HG03159 (cell line): ENCODE data around the gene CPEB3.

ENCODE experiments used
- ATAC-seq: cut with Tn5 transposase; IDR thresholded peaks from one replicate; pipeline ENCODE4 v1.9.1; 2021; ENCODE audit warnings: mild to moderate bottlenecking, moderate library complexity; ENCODE audit not compliant: unreplicated experiment

CPEB3 gene

DNA sequence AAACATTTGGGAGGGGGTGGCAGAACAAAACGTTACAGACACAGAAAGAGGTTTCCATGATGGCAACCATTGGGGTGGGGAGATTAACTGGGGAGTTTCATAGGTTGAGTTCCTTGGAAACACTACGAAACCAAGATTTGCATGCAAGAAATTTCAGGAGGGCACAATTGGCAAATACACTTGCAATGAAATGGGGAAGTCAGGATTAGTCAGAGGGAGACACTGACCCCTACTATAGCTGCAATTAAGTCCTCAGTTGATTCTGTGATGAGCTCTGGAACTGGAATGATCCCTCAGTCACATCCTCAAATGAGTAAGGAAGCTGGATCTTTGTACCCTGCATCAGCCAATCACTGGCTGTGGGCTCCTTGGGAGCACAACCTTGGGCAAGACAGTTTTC, 22.1 kb downstream of the CPEB3 start:
- ATAC-seq: no peak

DNA sequence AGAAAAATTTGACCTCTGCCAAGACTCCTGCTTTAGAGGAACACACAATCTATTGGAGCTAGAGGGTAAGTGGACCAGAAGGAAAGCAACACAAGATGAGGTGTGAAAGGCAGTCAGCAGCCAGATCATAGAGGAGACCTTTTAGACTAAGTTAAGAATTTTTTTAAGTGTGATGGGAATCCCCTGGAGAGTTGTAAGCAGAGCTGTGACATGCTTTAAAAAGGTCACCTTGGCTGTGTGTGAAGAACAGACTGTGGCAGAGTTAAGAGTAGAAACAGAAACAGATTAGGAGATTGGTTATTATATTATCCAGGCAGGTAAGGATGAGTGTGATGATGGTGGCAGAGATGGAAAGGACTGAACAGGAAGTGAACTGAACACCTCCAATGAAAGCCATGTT, 23.5 kb downstream of the CPEB3 start:
- no peak for ATAC-seq

DNA sequence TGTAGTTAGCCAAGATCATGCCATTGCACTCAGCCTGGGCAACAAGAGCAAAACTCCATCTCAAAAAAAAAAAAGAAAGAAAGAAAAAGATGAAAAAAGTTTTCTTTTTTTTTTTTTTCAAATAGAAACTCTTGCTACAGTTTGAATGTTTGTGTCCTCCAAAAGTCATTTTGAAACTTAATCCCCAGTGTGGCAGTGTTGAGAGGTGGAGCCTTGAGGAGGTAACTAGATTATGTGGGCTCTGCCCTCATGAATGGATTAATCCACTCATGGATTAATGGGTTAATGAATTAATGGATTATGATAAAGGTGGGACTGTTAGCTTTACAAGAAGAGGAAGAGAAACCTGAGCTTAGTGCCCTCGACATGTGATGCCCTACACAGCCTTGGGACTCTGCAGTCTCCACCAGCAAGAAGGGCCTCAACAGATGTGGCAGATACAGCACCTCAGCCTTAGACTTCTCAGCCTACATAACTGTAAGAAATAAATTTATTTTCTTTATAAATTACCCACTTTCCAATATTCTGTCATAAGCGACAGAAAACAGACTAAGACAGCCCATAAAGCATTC, 25.1 kb downstream of the CPEB3 start:
- ATAC-seq: peak; percentile 57

DNA sequence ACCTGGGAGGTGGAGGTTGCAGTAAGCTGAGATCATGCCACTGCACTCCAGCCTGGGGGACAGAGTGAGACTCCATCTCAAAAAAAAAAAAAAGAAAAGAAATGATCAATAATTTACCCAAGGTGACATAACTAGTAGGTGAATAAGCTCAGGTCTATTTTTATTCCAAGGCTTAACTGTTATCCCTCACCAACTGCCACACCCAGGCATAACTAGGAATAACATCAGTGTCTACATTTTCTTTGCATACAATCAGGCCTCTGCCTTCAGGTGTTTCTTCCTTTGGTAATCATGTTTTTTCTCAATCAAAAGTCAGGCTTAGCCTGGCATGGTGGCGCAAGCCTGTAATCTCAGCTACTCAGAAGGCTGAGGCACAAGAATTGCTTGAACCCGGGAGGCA, 26.6 kb downstream of the CPEB3 start:
- ATAC-seq: no peak

GRCh38 chr10:92263396-92263795, 27.5 kb downstream of the CPEB3 start:
- no peak for ATAC-seq

DNA sequence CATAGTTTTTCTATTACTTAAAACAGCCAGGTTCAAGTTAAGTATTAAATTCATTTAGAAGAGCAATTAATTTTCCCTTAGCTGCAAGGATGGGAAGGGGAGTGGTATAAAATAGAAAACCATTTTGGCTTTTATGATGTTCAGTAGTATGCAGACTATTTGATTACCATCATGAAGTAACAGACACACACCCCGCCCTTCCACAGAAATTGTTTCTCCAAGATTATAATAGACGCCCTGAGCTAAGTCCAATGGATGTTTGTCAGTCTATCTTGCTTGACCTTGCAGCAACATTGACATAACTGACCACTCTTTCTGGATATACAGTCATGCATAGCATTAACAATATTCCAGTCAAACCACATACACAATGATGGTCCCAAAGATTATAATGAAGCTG, 42.3 kb downstream of the CPEB3 start:
- no peak for ATAC-seq

DNA sequence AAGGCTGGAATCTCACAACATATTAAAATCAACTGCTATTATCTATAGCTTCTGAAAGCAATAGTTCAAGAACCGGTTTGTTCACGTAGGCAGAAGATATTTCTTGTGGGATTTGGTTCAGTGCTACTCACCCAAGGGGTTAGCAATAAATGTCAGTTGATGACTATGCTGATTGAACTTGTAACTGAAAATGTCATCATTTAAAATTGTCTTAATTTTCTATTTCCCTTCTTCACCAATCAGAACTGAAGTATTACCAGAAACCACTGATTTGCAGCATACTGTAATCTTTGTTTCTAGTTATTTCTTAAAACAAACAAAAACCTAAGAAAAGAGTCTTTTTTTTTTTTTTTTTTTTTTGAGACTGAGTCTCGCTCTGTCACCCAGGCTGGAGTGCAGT, 46.1 kb downstream of the CPEB3 start:
- ATAC-seq: no peak

DNA sequence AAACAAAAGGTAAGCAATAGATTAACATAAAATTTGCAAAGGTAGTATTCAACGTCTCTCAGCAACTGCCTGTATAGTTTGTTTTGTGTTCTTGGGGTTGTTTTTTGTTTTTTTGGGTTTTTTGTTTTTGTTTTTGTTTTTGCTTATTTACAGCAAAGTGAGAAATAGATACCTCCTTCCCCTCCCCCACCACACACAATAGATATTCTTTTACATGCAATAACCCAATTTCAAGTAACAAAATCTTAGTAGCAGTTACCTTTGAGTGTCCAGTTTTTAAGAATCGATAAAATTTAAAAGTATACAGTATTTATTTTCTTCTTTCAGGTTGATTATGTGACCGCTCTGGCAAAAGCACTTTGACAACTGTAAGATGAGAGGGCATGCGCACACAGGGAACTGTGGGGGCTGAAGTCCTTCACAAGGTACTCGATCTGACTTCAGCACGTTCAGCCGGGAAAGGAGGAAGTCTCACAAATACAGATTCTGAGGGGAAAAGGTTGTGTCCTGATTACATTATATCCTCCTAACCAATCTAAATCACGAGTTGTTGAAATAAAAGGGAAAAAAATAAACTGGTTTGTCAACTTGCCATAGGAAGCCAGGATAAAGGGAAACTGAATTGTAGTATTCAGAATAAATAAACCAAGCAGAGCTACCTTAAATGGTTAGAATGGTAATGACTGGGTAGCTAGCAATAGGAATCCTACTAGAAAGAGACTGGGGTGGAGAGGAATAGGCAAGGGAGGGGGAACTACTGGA, 47.8 kb downstream of the CPEB3 start:
- no peak for ATAC-seq

GRCh38 chr10:92242380-92242779, 48.5 kb downstream of the CPEB3 start:
- ATAC-seq: no peak

DNA sequence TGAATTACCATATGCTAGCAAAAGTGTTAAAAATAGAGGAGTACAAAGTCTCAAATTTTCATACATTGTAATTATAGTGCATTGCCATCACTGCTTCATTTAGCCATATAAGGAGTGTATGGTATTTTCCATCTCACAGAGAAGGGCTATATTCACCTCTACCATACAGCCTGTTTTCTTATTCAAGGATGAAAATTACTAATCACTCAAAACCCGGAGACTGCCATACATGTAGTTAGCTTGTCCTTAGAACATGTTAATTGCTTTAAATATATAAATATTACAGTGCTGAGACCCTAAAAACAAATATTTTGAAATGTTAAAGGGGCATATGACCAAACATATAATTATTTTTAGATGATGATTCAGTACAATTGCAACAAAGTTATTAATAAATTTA, 49.4 kb downstream of the CPEB3 start:
- no peak for ATAC-seq

DNA sequence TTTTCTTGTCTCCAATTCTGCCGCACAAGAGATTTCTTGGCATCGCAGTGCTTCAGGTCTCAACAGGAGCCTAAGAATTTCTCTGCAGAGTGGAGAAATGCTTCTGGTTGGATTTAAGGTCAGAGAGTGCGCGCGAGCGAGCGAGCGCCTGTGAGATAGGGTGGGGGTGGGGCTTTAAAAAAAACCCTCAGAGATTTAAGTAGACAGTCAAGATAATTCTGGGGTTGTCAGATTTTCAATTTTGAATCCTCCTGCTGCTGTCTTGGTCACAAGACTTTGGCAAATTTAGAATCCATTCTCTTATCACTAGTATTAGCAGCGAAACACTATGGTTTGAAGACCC, 49.7 kb downstream of the CPEB3 start:
- no peak for ATAC-seq

DNA sequence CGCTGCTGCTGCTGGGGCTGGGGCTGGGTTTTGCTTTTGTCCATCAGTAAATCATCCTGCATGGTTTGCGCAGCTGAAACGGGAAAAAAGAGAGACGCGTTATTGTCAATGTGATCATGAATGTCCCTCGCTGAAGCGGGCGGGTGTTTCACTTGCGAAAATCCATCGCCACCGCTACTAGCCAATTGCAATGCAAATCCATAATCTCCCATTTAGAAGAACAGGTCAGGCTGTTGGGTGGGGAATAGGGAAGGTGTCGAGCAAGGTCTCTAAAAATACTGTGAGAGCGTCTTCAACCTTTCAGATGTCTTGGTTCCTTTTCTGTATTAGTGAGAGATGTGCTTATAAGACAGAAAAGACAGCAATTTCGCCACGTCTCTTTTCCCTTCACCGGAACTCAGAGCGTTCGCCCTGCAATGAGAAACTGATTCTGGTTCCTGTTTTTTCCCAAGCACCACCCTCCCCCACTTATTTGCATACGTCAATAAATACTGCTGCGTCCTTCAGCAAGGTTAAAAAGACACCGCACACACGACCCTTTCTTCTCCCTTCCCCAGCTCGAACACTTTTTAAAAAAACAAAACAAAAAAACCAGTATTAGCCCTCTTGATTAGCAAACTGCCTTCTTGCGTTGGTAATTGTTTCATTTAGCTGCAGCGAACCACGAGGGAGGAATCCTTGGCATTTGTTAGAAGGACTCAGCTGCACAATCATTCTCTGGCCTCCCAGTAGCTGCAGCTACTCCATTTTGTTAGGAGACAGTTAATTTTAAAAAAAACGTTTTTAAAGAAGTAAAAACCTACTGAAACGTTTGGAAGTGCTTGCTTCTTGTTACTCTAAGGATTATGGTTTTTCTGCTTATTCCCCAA, 50.4 kb downstream of the CPEB3 start:
- peak; percentile 51 for ATAC-seq

GRCh38 chr10:92239600-92240288, 51.1 kb downstream of the CPEB3 start:
- peak; percentile 42 for ATAC-seq

- ATAC-seq: no peak
These were observed 51.7 kb downstream of the CPEB3 start for GRCh38 chr10:92239151-92239599.

DNA sequence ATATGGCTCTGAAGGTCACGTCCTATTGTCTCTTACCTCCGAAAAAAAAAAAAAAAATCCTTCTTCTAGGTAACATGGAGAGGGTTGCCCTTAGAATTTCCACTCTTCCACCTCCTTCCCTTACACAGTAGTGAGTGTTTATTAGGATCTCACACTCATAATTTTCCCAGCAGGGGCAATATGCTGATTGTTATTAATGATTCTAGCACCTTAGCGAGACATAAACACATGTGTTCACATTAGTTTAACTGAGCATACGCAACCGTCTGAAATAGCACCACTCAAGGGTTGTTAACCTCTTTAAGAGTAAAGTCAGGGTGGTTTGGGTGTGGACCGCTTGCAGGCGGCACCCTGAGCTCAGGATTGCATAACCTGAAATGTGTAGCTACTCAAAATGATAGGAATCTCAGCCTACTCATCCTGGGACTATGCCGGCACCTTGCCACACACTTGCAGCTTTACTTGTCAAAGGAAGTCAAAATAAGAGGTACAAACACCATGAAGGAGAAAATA, 52.2 kb downstream of the CPEB3 start:
- ATAC-seq: no peak

DNA sequence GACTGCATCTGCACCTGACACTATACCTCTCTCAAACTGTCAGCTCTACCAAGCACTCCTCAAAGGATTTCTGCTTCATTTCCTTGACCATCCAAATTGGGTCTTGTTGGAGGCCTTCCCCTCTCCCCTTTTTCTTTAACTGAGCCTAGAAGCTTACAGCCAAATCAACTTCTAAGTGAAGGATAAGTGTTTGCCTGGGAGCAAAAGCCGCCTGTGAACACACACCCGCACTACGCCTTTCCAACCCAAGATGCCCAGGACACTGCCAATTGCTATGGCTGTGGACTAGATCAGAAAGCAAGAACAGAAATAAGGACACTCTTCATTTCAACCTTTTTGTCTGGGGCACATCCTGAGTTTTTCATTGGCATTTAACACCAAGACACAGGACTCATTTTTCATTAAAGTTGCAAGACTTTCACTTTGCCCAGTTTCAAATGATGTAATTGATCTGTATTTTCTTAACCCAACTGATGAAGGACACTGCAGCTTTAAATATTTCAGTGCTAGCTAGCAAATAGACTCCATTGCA, 52.8 kb downstream of the CPEB3 start:
- ATAC-seq: no peak

- ATAC-seq: no peak
These were observed 59.7 kb downstream of the CPEB3 start for GRCh38 chr10:92231196-92231595.

- ATAC-seq: no peak
These were observed 68.1 kb downstream of the CPEB3 start for GRCh38 chr10:92222603-92223262.

GRCh38 chr10:92219559-92219958, 71.3 kb downstream of the CPEB3 start:
- ATAC-seq: no peak

- no peak for ATAC-seq
These were observed 72.3 kb downstream of the CPEB3 start for GRCh38 chr10:92218569-92218968.
